GM23338 (cell line): ENCODE results near the gene FHIT. TPM values are rescaled to one million over a fixed set of nuclear protein-coding genes. Genes with fewer than 3 reads are reported as not detected.

Source experiments
- ATAC-seq: fragments of 200-7000 bp; cut with Tn5 transposase; 3 replicates; pipeline ENCODE4 v1.9.1; 2020
- DNase-seq: peaks from one replicate; pipeline ENCODE4 v3.0.0-alpha.2; 2015; ENCODE audit warnings: low spot score
- H2AFZ ChIP-seq: fragments of 200-600 bp; sonication (generic); 2 replicates; pipeline ENCODE4 v1.8.0; 2016; ENCODE audit warnings: antibody characterized with exemption, mild to moderate bottlenecking, moderate library complexity
- H3F3A ChIP-seq: fragments of 200-600 bp; sonication (generic); replicated peaks from 2 replicates; pipeline ENCODE4 v1.8.0; 2017; ENCODE audit warnings: antibody characterized with exemption, mixed run types, low read depth
- H3K27ac ChIP-seq: fragments of 200-600 bp; sonication (generic); 2 replicates; pipeline ENCODE4 v1.6.1; 2016; ENCODE audit warnings: low read depth
- H3K27me3 ChIP-seq: fragments of 200-600 bp; sonication (generic); 2 replicates; pipeline ENCODE4 v1.8.0; 2016; ENCODE audit warnings: mild to moderate bottlenecking, mixed run types, moderate library complexity; ENCODE audit not compliant: insufficient read depth
- H3K36me3 ChIP-seq: fragments of 200-600 bp; sonication (generic); 2 replicates; pipeline ENCODE4 v1.8.0; 2016; ENCODE audit warnings: mild to moderate bottlenecking; ENCODE audit not compliant: insufficient read depth
- H3K4me1 ChIP-seq: fragments of 200-600 bp; sonication (generic); 2 replicates; pipeline ENCODE4 v1.8.0; 2016; ENCODE audit warnings: mild to moderate bottlenecking, moderate library complexity; ENCODE audit not compliant: insufficient read depth
- H3K4me2 ChIP-seq: fragments of 200-600 bp; sonication (generic); 2 replicates; pipeline ENCODE4 v1.7.1; 2017; ENCODE audit warnings: mixed run types
- H3K4me3 ChIP-seq: fragments of 200-600 bp; sonication (generic); 2 replicates; pipeline ENCODE4 v1.6.1; 2016; ENCODE audit warnings: mixed run types
- H3K79me2 ChIP-seq: fragments of 200-600 bp; sonication (generic); replicated peaks from 2 replicates; pipeline ENCODE4 v1.8.0; 2017; ENCODE audit warnings: mild to moderate bottlenecking; ENCODE audit not compliant: insufficient read depth
- H3K9me2 ChIP-seq: fragments of 200-600 bp; sonication (generic); 2 replicates; pipeline ENCODE4 v1.8.0; 2017; ENCODE audit not compliant: insufficient read depth
- H4K20me1 ChIP-seq: fragments of 200-600 bp; sonication (generic); replicated peaks from 2 replicates; pipeline ENCODE4 v1.8.0; 2017; ENCODE audit warnings: mild to moderate bottlenecking; ENCODE audit not compliant: insufficient read depth
- H3K27ac Mint-ChIP-seq: 2 replicates; pipeline ENCODE4 v1.8.0; 2020; ENCODE audit warnings: inconsistent platforms, mild to moderate bottlenecking, moderate library complexity, mixed read lengths
- H3K27me3 Mint-ChIP-seq: 3 replicates; pipeline ENCODE4 v1.8.0; 2022; ENCODE audit warnings: low read depth, mild to moderate bottlenecking, moderate library complexity, mixed read lengths, inconsistent platforms; ENCODE audit not compliant: insufficient read depth, poor library complexity
- H3K36me3 Mint-ChIP-seq: 3 replicates; pipeline ENCODE4 v1.8.0; 2021; ENCODE audit warnings: low read depth, mild to moderate bottlenecking, inconsistent platforms, moderate library complexity, mixed read lengths
- H3K4me1 Mint-ChIP-seq: 3 replicates; pipeline ENCODE4 v1.8.0; 2020; ENCODE audit warnings: mild to moderate bottlenecking, inconsistent platforms, mixed read lengths
- H3K4me3 Mint-ChIP-seq: 3 replicates; pipeline ENCODE4 v1.8.0; 2021; ENCODE audit warnings: moderate library complexity, mild to moderate bottlenecking, inconsistent platforms, mixed read lengths
- H3K9me3 Mint-ChIP-seq: 3 replicates; pipeline ENCODE4 v1.8.0; 2020; ENCODE audit warnings: moderate library complexity, mild to moderate bottlenecking, inconsistent platforms, mixed read lengths
- CREB1 ChIP-seq: fragments of 250-450 bp; sonication (Bioruptor Pico); IDR thresholded peaks from 2 replicates; pipeline ENCODE4 v1.5.0; 2020; ENCODE audit warnings: low read depth, mild to moderate bottlenecking, moderate library complexity
- CTCF ChIP-seq, 2 experiments: fragments of 200-600 bp in 1 of 2; sonication (generic) in 1 of 2; conservative IDR thresholded peaks; 2 replicates each; pipeline versions ENCODE4 v1.5.1 to v1.6.1; 2016 to 2017; ENCODE audit warnings: antibody characterized with exemption in 2 of 2, low read depth in 2 of 2, mild to moderate bottlenecking in 2 of 2, moderate library complexity in 1 of 2
- EZH2phosphoT487 ChIP-seq: fragments of 200-600 bp; sonication (generic); IDR thresholded peaks from one replicate; pipeline ENCODE4 v1.8.1; 2018; ENCODE audit warnings: antibody characterized with exemption; ENCODE audit not compliant: unreplicated experiment
- POLR2AphosphoS5 ChIP-seq: IDR thresholded peaks from 2 replicates; pipeline ENCODE4 v1.6.1; 2016; ENCODE audit warnings: antibody characterized with exemption, low read depth
- REST ChIP-seq: IDR thresholded peaks from one replicate; pipeline ENCODE4 v1.6.1; 2018; ENCODE audit warnings: antibody characterized with exemption; ENCODE audit not compliant: unreplicated experiment
- ZNF462 ChIP-seq: fragments of 250-450 bp; sonication (Bioruptor Pico); IDR thresholded peaks from 2 replicates; pipeline ENCODE4 v1.5.0; 2020; ENCODE audit warnings: mild to moderate bottlenecking, moderate library complexity
- polyA plus RNA-seq: library from polyadenylated mRNA; unstranded; fragments of >200 nt; fragmentation: Nextera tagmentation; extraction: Ambion mirVana; gene quantifications from 2 replicates; pipeline ENCODE4 v1.2.1, GENCODE V29; 2016
- total RNA-seq: library from RNA; depleted of rRNA; stranded (reverse); fragments of >200 nt; shearing (Covaris generic); gene quantifications from 2 replicates; pipeline ENCODE4 v1.2.3, GENCODE V29; 2014

Gene FHIT
- total and polyA plus RNA-seq, 2 experiments from 2014 or later: 3.0 to 8.3 TPM

- Histone ChIP-seq H4K20me1 (no peaks in the 10 kb centered on the region), H3F3A (no peaks in the 10 kb centered on the region), H3K4me3 (no peak overlapping the region), H2AFZ (no peak overlapping the region), H3K36me3 (no peaks in the 10 kb centered on the region), H3K9me2 (peaks cover 4% of the 10 kb centered on the region), H3K27ac (no peak overlapping the region), H3K4me1 (no peaks in the 10 kb centered on the region), H3K4me2 (no peak overlapping the region), H3K27me3 (no peaks in the 10 kb centered on the region), H3K79me2 (no peaks in the 10 kb centered on the region)
- no peak overlapping the region for H3K4me3 Mint-ChIP-seq
- no peak for ATAC-seq
- H3K27ac Mint-ChIP-seq: no peak overlapping the region
- no peaks in the 10 kb centered on the region for H3K36me3 Mint-ChIP-seq
- no peaks in the 10 kb centered on the region for H3K9me3 Mint-ChIP-seq
- no peak for TF ChIP-seq POLR2AphosphoS5
- no peak for TF ChIP-seq ZNF462 (CRISPR knock-in tag)
- TF ChIP-seq CTCF (conservative IDR thresholded peaks at IDR 0.05; ENCODE audit: low read depth in 2 of 2): no peak
- no peak for TF ChIP-seq REST
- no peak for TF ChIP-seq CREB1
- TF ChIP-seq EZH2phosphoT487: no peak
- H3K27me3 Mint-ChIP-seq: peaks cover 4% of the 10 kb centered on the region
- peaks cover 17% of the 10 kb centered on the region for H3K4me1 Mint-ChIP-seq
- DNase-seq: no peak
Measured at GRCh38 chr3:59783468-59783988, 1467.7 kb downstream of the FHIT start.
